Forelimb muscle (tissue), 1 donor: Measurements from ENCODE around the gene PCSK6. TPM values are rescaled to one million over a fixed set of nuclear protein-coding genes. Genes with fewer than 3 reads are reported as not detected.

Experiments
- DNase-seq: peaks from one replicate; pipeline ENCODE4 v3.0.0-alpha.2; 2013; ENCODE audit warnings: low read depth
- polyA plus RNA-seq: library from polyadenylated mRNA; unstranded; fragments of 120-200 nt; gene quantifications from one replicate; pipeline ENCODE4 v1.2.1, GENCODE V29; 2013; ENCODE audit not compliant: insufficient read length

Gene PCSK6
- polyA plus RNA-seq, 1 donor, result 10.2 TPM

DNA sequence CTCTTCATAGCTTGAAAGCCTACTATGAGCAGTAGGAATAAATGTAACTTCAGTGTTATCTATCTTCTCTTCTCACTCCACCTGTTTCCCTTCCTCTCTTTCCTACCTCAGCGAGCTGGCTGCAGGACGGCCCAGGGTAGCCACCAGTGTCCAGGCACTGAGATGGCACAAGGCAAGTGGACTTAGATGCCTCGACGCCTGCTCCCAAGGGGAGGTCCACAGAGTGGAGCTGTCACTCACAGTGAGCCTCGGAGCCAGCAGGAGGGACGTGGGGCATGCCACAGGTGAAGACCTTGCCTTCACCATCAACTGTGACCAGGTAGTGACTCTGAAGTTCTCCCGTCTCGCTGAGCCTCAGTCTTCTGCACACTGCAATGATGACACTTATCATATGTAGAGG is 88.2 kb downstream of the PCSK6 start:
- no peak for DNase-seq

DNA sequence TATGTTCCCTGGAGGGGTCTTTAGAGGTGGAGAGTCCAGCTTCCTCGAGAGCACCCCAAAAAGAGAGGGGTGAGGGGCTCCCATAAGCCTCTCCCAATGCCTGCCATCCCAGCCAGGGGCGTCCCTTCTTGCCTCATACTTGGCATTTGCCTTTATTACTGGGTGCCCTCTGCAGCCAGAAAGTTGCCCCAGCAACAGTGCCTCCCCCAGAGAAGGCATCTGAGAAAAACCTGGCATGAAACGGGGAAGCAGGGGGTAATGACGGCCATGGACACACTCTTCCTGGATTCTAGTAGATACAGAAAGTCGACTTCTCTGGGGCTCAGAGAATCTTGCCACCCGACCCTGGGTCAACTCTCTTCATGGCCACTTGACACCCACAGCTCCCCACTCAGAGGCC is 90.1 kb downstream of the PCSK6 start:
- no peak for DNase-seq

DNA sequence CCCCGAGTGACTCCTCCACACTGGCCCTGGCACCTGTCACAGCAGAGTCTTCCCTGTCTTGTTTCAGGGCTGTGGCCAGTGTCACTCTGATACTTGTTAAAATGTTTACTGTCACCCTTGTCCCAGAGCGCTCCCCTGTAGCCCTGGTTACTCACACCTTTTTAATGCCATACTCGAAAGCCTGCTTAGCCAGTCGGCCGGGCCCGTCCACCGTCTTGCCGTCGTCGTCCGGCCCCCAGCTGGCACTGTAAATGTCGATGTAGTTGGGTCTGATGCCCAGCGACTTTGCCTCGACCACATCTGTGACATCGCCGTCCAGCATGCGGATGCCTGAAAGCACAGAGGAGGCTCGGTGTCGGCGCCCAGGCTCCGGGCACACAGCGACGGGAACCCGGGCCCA is 91.3 kb downstream of the PCSK6 start:
- DNase-seq, result no peak

DNA sequence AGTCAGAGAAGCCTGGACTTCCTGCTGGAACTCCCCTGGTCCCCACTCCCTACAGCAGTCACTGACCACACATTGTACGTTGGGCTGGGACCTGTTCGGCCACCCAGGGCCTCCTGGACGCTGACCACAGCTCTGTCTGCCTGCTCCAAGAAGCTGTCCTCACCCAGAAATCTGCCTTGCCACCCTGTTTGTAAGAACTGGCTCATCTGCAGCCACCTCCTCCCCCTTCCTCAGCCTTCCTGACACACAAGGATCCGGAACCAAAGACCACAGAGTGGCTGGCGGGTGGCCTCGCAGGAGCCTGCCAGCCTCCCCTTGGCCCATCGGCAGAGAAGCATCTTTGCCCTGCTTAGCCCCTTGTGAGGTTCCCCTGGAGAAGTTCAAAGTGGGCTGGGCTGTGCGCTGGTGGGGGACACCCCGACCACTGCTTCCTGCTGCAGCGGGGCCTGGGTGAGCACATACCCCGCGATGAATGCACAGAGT is 91.9 kb downstream of the PCSK6 start:
- DNase-seq, result no peak

DNA sequence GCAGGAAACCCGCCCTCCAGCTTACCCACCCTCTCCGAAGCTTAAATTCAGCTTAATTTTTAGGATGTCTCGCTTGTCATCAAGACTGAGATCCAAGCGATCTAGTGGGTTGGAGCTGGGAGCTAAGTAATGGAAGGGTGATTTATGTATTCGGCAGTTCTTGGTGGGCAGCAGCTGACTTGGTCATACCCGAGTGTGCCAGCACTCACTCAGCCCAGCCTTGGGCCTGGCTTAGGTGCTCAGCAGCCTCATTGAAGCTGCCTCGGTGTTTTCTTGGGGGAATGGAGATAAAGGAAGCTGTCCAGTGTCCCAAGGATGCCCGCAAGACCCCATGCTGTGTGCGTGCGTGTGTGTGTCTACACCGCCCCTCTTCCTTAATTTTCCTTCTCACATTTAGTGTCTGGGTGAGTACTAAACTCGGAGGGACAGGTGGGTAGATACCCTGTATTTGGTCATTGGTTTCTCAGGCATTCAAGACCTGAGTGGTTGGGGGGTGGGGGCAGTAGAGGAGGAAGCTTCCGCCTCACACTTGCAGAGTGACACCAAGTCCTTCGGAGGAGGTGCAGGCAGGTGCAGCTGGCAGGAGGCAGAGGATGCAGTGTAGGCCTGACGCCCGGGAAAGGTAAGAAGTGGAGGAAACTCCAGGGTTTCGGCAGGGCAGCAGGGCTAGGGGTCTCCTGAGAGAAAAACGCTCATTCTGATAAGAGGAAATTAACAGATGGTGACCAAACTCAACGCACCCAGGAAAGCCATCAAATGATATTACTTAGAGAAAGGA is 92.8 kb downstream of the PCSK6 start:
- no peak for DNase-seq

DNA sequence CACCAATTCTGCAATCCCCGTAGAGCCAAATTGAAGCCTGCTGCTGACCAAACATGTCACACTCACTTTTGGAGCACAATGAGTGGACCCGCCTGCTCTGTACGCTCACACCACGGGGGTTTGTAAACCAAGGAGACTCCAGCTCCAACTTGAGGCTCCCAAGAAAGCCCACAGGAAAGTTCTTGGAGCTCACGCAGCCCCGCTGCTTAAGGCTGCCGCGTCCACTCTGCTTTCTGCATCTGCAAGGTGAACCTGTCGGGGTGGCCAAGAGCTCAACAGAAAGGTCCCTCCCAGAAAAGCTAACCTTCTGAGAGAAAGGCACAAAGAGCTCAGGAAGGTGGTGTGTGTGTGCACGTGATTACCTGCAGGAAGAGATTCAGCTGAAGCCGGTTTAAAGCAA is 94.9 kb downstream of the PCSK6 start:
- no peak for DNase-seq

DNA sequence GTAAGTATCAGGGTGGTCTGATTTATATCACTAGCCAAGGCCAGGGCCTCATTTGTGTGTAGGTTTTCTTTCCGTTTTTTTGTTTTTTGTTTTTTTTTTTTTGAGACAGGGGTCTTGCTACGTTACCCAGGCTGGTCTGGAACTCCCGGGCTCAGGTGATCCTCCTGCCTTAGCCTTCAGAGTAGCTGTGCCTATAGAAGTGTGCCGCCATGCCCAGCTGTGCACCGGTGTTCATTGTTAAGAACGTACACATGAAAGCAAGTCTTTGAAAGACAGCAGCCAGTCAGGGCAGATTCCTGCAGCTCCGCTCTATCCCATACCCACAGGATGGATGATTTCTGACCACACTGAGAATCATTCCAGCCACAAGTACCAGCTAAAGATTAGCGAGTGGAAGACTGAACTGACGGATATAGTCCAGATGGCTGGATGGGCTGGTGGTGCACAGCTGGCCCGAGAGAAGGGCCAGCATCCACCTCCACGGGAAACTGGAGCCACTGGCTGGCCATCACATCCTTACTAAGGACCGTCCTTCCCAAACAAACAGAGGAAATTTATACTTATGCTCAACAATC is 95.4 kb downstream of the PCSK6 start:
- DNase-seq, result no peak

DNA sequence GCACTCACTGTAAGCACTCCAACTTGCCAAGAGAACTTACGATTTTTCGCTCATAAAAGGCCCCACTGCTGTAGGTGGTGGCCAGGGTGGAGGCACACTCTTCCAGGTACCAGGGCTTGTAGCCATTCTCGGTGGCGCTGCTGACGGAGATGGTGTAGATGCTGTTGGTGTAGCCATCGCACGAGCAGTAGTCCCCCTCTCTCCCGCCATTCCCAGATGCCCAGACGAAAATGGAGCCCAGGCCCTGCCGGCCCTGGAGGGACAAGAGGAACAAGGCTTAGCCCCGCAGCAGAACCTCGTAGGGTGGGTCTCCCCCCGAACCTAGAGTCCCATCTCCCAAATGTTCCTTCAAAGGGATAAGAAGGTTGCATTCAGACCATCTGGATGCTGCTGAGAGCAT is 96.3 kb downstream of the PCSK6 start:
- no peak for DNase-seq

DNA sequence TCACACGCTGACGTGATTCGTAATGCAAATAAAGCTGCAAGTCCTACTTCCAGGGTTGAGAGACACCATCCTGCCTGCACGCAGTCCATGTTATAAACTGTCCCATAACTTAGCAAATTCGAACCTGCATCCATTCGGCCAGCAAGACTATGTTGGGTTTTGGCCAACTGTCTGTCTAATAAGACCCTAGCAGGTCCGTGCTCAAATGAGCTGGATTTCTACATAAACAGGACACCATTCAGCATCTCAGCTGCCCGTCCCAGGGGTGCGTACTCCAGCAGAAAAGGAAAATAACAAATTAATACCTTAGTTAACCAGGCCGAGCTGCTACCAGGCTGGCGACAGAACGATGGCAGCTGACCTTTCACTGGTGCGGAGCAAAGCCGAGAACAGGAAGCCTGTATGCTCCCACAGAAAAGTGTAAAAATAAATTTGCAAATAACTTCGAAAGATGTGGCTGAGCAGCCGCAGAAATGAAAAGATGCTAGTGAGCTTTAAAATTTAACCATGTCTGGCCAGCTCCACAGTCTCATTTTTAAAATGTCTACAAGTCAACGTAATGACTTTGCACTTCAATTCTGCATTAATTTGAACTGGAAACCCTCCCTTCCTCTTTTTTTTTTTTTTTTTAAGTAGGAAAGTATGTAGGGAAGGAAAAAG is 97.4 kb downstream of the PCSK6 start:
- no peak for DNase-seq

DNA sequence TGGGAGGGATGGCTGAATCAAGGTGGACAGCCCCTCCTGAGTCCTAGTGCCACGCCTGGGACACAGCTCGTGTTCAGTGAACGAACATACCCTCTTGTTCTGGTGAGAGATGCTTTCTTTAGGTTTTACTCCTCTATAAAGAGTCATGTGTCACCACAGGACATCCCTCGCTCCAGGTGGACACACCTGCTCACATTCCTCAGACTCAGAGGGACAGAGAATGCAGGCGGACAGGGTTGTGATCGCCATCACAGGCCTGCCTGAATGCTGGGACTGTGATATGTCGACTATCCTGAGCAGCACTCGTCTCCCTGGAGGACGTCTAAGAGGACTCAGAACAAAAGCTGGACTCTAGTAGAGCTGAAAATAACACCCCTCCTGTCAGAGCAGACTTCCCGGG is 98.1 kb downstream of the PCSK6 start:
- no peak for DNase-seq

DNA sequence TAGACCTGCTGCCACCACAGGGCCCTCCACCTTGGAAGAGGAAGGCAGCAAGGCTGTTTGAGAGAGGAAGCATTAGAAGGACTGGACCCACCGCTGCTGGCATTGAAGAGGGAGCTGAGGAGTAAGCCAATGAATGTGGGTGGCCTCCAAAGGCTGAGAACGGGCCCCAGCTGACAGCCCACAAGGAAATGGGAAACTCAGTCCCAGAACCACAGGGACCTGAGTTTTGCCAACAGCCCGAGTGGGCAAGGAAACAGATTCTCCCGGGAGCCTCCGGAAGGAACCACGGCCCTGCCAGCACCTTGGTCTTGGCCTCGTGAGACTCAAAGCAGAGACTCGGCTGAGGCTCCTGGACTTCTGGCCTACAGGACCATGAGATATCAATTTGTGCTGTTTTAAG is 99.0 kb downstream of the PCSK6 start:
- DNase-seq, result no peak

DNA sequence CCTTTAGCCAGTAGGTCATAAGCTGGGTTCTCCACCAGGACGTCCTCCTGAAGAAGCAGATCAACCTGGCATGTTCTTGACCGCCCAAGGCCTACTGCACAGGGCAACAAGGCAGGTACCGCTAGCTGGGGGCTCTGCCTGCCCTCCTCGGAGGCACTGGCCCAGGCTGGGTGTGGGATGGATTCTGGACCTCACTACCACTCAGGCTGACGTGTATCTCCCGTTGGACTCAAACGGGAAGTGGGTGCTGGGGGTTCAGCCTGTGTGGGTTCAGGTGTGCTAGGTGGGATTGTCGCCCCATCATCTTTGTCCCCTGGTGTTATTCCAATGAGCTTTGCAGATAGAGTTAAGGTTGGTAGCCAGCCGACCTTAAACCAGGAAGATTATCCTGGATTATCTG is 99.4 kb downstream of the PCSK6 start:
- DNase-seq, result no peak

DNA sequence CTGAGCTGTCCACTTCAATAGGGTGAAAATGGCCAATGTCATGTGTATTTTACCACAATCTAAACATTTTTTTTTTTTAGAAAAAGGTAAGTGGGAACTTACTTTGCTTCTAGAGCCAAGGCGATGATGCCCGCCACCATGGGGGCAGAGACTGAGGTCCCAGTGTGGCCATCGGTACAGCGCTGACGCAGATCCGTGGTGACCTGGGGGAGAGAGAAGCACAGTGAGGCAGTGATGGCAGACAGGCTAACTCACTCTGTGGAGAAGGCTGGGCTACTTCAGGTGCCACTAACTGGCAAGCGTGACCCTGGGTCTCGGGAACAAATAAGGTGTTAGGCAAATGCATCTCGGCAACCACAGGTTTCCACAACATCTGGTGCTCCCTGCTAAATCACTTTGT is 100.1 kb downstream of the PCSK6 start:
- no peak for DNase-seq

DNA sequence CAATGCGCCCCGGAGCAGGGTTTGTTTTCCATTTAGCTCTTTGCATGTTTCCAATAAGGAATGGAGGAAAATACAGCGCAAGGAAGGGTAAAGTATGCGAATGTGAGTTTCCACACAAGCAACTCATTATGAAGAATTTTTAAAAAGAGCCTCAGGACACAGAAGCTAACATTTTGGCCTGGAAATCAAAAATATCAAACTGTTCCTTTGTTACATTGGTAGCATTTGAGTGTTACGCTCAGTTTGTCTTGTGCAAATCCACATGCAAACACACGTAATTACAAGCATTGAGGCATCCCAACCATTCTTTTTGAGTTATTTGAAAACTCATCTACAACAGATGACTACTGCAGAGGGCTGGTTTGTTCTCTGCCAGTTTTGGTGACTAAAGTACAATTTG is 101.5 kb downstream of the PCSK6 start:
- DNase-seq, result no peak

DNA sequence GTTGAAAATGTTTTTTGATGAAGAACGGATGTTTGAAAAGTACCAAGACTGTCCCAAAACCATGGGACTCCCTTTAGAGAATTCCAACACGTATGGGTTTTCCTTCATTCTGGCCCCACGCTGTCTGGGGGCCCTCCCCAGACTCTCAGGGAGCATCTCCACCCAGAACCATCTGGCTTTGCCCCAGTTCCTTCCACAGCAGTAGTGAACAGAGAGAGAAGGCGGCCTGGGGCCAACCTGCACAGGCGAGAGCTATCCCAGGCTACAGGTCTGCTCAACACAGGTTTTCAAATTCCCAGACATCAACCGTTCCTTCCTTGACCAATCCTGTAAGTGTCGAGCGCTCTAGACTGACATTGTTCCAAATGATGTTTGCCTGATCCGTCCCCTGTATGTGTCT is 101.9 kb downstream of the PCSK6 start:
- DNase-seq, result no peak

DNA sequence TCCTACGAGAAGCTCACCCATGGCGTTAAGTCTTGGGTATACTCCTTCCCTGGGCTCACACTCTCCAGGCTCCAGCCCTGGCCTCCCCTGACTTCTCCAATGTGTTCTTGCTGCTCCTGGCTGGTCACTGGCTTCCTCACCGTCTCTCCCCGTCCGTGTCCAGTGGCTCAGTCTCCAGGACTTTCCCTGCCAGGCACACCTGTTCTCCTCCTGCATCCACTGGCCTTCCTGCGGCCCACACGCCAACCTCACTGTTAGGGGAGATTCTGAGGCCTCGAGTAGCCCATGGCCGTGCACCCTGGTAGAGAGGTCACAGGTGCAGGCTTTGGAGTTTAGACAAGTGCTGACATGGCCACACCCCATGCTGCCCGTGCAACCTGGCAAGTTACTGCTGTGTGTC is 102.5 kb downstream of the PCSK6 start:
- DNase-seq, result no peak

DNA sequence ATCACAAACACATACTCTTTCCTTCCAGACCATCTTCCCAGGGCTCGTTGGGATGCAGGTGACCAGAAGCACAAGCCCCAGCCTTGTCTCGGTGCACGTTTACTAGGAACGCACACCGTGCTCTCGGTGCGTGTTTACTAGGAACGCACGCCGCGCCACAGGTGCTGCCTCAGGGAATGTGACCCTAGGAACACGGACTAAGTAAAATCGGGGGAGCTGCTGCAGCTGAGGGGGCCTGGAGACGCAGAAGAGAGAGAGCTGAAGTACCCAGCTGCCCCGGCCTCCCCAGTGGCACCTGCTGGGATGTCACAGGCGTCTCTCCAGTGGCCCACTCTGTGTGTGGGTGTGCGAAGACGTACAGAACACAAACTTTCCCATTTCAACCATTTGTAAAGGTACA is 103.5 kb downstream of the PCSK6 start:
- DNase-seq, result no peak

DNA sequence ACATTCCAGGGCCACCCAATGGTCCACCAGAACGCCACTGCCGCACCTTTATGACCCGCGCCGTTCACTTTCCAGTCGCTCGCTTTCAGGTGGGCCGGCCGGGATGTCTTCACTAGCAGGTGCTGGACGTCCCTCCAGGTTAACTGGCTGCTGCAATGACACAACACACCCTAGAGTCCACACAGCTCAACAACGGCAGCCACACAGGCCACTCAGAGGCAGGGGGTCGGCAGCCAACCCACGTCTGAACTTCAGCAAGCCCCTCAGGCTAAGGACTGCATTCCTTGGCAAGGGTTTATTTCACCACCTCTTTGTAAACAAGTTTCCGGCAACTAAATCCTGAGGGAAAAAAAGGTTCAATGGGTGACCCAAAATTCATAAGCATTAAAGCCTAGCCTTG is 105.2 kb downstream of the PCSK6 start:
- DNase-seq, result no peak

DNA sequence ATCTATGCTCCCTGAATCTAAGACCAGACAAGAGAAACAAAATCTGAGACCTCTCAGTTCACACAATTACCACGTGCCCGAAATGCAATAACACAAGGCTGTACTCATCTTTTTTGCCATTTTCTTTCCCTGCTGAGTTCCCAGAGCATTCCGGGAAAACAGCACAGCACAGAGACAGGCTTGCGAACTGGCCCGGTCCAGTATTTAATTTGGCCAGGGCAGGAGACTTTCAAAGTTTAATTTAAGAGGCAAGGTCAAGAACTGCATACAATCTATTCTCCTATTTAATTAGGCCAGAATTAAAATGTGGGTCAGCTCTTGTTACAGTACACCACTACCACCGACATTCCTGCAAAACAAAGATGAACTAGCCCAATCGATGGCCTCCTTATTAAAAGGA is 107.0 kb downstream of the PCSK6 start:
- DNase-seq, result no peak

DNA sequence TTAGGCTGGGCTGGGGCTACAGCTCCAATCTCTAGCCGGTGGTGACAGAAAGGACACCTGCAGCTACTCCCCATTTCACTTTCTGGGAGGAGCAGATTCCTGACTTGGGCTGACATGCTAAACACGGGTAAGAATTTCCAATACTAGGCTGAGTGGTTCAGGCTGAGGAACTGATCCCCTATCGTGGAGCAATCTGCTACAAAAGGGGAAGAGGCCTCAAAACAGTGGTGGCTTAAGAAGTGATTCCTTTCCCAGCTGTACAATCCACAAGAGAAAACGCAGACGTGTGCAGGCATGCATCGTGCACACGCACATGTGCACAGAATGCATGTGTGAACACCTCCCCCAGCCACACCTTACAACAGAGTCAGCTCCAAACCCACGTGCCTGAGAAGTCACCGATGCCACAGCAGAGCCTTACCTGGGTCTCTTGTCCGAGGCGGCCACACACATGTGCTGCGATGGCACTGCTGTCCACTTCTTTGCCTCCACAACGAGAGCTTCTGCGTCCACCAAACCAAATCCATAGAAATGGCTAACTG is 107.8 kb downstream of the PCSK6 start:
- DNase-seq, result no peak

DNA sequence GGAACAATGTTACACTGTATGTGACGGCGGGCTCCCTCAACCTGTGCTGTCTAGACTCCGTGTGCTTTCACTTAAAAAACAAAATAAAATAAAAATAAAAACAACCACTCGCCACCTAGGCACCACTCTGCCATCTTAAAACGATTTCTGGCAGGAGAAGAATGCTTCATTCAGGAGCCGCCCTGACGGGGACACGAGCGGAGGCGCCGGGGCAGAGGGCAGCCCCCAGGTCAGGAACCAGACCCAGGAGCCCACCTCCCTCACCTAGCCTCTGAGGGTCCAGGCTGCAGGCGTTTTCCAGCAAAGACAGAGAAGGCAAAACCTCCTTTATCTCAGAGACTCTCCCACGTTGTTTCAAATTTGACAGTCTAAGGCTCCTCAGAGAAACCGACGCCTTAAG is 109.4 kb downstream of the PCSK6 start:
- no peak for DNase-seq

DNA sequence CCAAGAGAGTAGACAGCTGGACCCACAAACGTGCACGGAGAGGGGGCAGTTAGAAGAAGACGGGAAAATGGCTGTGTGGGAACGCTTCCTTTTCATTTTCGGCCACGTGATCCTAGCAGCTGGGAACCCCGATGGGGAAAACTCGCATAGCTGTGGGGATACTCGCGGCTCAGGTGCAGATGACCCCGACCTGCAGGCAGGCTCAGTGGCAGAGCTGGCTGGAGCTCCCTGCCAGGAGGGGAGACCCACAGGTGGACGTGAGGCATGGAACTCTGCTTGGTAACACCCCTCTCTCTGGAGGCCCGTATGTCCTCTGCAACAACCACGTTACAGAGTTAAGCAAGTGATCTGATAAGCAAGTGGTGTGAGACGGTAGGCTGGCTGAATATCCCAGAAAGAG is 109.9 kb downstream of the PCSK6 start:
- no peak for DNase-seq

DNA sequence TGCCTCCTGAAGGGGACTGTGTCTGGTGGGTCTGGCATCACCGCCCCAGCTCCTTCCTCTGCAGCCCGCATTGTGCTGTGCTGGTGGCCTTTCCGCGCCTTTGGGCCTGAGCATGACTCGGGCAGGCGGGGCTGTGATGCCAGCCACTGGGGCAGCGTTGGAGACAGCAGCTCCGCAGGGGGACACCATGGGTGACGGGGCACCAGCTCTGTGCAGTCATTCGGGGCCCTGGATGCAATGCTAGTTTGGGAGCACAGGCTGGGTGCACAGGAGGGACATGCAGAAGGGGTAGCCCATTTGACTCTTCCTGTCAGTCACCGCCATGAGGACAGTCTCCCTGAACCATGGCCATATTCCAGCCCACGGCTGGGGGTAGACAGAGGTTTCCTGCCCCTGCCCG is 110.6 kb downstream of the PCSK6 start:
- DNase-seq, result no peak
